OCI-LY7 (cell line): Measurements from ENCODE around the gene CKAP4.

ENCODE experiments used
- CTCF ChIP-seq: fragments of 200-600 bp; sonication (generic); conservative IDR thresholded peaks from 2 replicates; pipeline ENCODE4 v1.5.1; 2014; ENCODE audit warnings: mild to moderate bottlenecking, antibody characterized with exemption, low read length, moderate library complexity, mixed read lengths
- EZH2phosphoT487 ChIP-seq: fragments of 200-600 bp; sonication (generic); IDR thresholded peaks from 2 replicates; pipeline ENCODE4 v1.6.1; 2018; ENCODE audit warnings: low read depth, borderline replicate concordance, mild to moderate bottlenecking, mixed run types, antibody characterized with exemption, low read length, moderate library complexity, mixed read lengths

DNA sequence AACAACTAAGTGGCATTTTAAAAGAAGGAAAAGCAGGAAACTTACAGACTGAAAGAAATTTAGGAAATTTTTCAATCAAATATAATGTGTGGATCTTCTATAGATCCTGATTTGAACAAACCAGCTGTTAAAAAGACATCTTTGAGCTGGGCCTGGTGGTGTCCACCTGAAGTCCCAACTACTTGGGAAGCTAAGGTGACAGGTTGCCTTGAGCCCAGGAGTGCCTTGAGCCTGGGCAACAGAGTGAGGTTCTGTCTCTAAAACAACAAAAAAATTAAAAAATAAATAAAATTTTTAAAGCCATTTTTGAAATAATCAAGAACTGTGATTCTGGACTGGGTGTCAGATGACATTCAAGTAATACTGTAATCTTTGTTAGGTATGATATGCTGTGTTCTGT, 7.0 kb downstream of the CKAP4 start:
- no peak for TF ChIP-seq CTCF
- no peak for TF ChIP-seq EZH2phosphoT487
